Measurements from ENCODE around the gene MRAP2. TPM values are rescaled to one million over a fixed set of nuclear protein-coding genes. Genes with fewer than 3 reads are reported as not detected.

Gene MRAP2
- total and polyA plus RNA-seq, 2 of the 13 experiments (the other 11 are each of a cell fraction or from before 2014, with no cell fraction given), result 0.33 to 3.5 TPM

- no TSS peak for BruUV-seq (replicated peaks)
- no peak for FAIRE-seq
Observed at GRCh38 chr6:84062519-84063154, 29.1 kb downstream of the MRAP2 start.

More at GRCh38 chr6:84062519-84063154, 29.1 kb downstream of the MRAP2 start:
- Histone ChIP-seq H3K27me3 (ENCODE audit: control insufficient read depth in 1 of 2, insufficient read depth in 2 of 2, low read length in 2 of 2) (0 out of 5 replicates have a peak, but pooled peaks cover 0 to 3% of the 10 kb centered on the region in 2 experiments), H3K4me1 (ENCODE audit: insufficient read depth, low read length) (no peaks in the 10 kb centered on the region), H3K9ac (ENCODE audit: insufficient read depth, low read depth, low read length) (no peak overlapping the region), H3K36me3 (replicated peaks in 1 of 2; ENCODE audit: control insufficient read depth in 1 of 2, insufficient read depth in 2 of 2, low read length in 2 of 2) (no peaks in the 10 kb centered on the region), H3K4me3 (replicated peaks in 1 of 3; ENCODE audit: insufficient read depth in 1 of 3, low read depth in 2 of 3, low read length in 3 of 3) (no peak overlapping the region), H3K79me2 (ENCODE audit: insufficient read depth, low read length) (no peaks in the 10 kb centered on the region), H3K27ac (ENCODE audit: extremely low read length, insufficient read depth, low read length) (no peak overlapping the region), H4K20me1 (ENCODE audit: insufficient read depth, low read length) (no peaks in the 10 kb centered on the region), H3K9me3 (ENCODE audit: low read length) (no peaks in the 10 kb centered on the region), H3K4me2 (ENCODE audit: low read depth, low read length) (no peak overlapping the region), H2AFZ (ENCODE audit: low read length) (no peak overlapping the region)
- DNase-seq (ENCODE audit: low spot score), result no peak
- ChIA-PET POLR2A (no interaction called here), CTCF (ENCODE audit: low intra/inter-chr PET ratio, low total read pairs) (no interaction called here)
- intact Hi-C loops (cut with micrococcal nuclease; ENCODE audit: unreplicated experiment) (no loop called here), in situ Hi-C loops (cut with HindIII; ENCODE audit: extremely low pct_ligation_motif_present, low pct_unique_long_range_greater_than_20kb) (no loop called here)
- WGBS (ENCODE audit: low lambda C conversion rate), result 8% methylated on average over 6 of the region's 6 CpGs
- TF ChIP-seq MYPOP (CRISPR knock-in tag; IDR thresholded peaks at IDR 0.05) (no peak), PLRG1 (conservative IDR thresholded peaks at IDR 0.05) (no peak), AHDC1 (CRISPR knock-in tag; IDR thresholded peaks at IDR 0.05; ENCODE audit: borderline replicate concordance) (no peak), ZBTB8A (CRISPR knock-in tag; IDR thresholded peaks at IDR 0.05; ENCODE audit: borderline replicate concordance, low read depth) (no peak), KAT8 (CRISPR knock-in tag; IDR thresholded peaks at IDR 0.05) (no peak), MIER3 (CRISPR knock-in tag; IDR thresholded peaks at IDR 0.05; ENCODE audit: borderline replicate concordance) (no peak), ZSCAN29 (CRISPR knock-in tag; conservative IDR thresholded peaks at IDR 0.05) (no peak), ZFP1 (CRISPR knock-in tag; IDR thresholded peaks at IDR 0.05) (no peak), ZNF574 (CRISPR knock-in tag; IDR thresholded peaks at IDR 0.05) (no peak), TEF (CRISPR knock-in tag; IDR thresholded peaks at IDR 0.05) (no peak), ZNF446 (CRISPR knock-in tag; IDR thresholded peaks at IDR 0.05) (no peak), LCORL (IDR thresholded peaks at IDR 0.05) (no peak), LCORL (CRISPR knock-in tag; IDR thresholded peaks at IDR 0.05) (no peak)
- no peak for ATAC-seq
